ENCODE measurements around the gene TM4SF1.

Gene TM4SF1

GRCh38 chr3:149407898-149408297, 30.4 kb upstream of the TM4SF1 start:
- Histone ChIP-seq H4K5ac (ENCODE audit: low read length) (no peak overlapping the region), H3K4me1 (ENCODE audit: control insufficient read depth, low read depth, low read length) (no peaks in the 10 kb centered on the region), H3K27me3 (ENCODE audit: insufficient read depth, low read length, poor library complexity) (no peaks in the 10 kb centered on the region), H3K4me3 (ENCODE audit: low read length) (no peak overlapping the region), H3K23ac (ENCODE audit: low read length) (no peak overlapping the region), H3K18ac (ENCODE audit: low read length) (no peak overlapping the region), H3K9ac (ENCODE audit: low read length) (no peak overlapping the region), H3K56ac (ENCODE audit: low read length) (no peak overlapping the region), H3K36me3 (ENCODE audit: control insufficient read depth, insufficient read depth, low read length) (no peaks in the 10 kb centered on the region), H2BK15ac (replicated peaks; ENCODE audit: low read depth) (no peak overlapping the region), H4K8ac (ENCODE audit: low read depth, low read length) (no peak overlapping the region), H3K79me2 (ENCODE audit: control insufficient read depth, insufficient read depth, low read length) (no peaks in the 10 kb centered on the region), H2BK5ac (ENCODE audit: low read length) (no peak overlapping the region), H2BK120ac (ENCODE audit: low read depth, low read length) (no peak overlapping the region), H2AK5ac (ENCODE audit: low read length) (no peak overlapping the region), H3K27ac (ENCODE audit: low read depth, low read length) (no peak overlapping the region), H3K4ac (ENCODE audit: low read depth, low read length) (no peak overlapping the region), H3K79me1 (ENCODE audit: low read length) (no peaks in the 10 kb centered on the region), H3K4me2 (ENCODE audit: low read length) (no peak overlapping the region)
- no CpG with 5 or more reads among the region's 3 CpGs for WGBS (ENCODE audit: extremely low coverage, insufficient coverage, low lambda C conversion rate)
- no peak for DNase-seq

- Histone ChIP-seq H3K4ac (ENCODE audit: low read depth, low read length) (no peak overlapping the region), H3K4me2 (ENCODE audit: low read length) (no peak overlapping the region), H3K9ac (ENCODE audit: low read length) (no peak overlapping the region), H3K4me1 (ENCODE audit: control insufficient read depth, low read depth, low read length) (no peaks in the 10 kb centered on the region), H3K79me2 (ENCODE audit: control insufficient read depth, insufficient read depth, low read length) (no peaks in the 10 kb centered on the region), H3K56ac (ENCODE audit: low read length) (no peak overlapping the region), H2BK15ac (replicated peaks; ENCODE audit: low read depth) (no peak overlapping the region), H3K27ac (ENCODE audit: low read depth, low read length) (no peak overlapping the region), H4K5ac (ENCODE audit: low read length) (no peak overlapping the region), H2BK120ac (ENCODE audit: low read depth, low read length) (no peak overlapping the region), H3K4me3 (ENCODE audit: low read length) (no peak overlapping the region), H2BK5ac (ENCODE audit: low read length) (no peak overlapping the region), H3K79me1 (ENCODE audit: low read length) (no peaks in the 10 kb centered on the region), H3K36me3 (ENCODE audit: control insufficient read depth, insufficient read depth, low read length) (no peaks in the 10 kb centered on the region), H3K18ac (ENCODE audit: low read length) (no peak overlapping the region), H3K23ac (ENCODE audit: low read length) (no peak overlapping the region), H2AK5ac (ENCODE audit: low read length) (no peak overlapping the region), H3K27me3 (ENCODE audit: insufficient read depth, low read length, poor library complexity) (no peaks in the 10 kb centered on the region), H4K8ac (ENCODE audit: low read depth, low read length) (no peak overlapping the region)
- no peak for DNase-seq
- WGBS (ENCODE audit: extremely low coverage, insufficient coverage, low lambda C conversion rate): no CpG with 5 or more reads among the region's 2 CpGs
These were observed 28.8 kb upstream of the TM4SF1 start for GRCh38 chr3:149406244-149406752.

- no peak overlapping the region for H4K5ac ChIP-seq (ENCODE audit: low read length)
- no peak overlapping the region for H3K23ac ChIP-seq (ENCODE audit: low read length)
- no peak overlapping the region for H3K27ac ChIP-seq (ENCODE audit: low read depth, low read length)
- no peak overlapping the region for H3K9ac ChIP-seq (ENCODE audit: low read length)
- no peak overlapping the region for H3K18ac ChIP-seq (ENCODE audit: low read length)
- no peak overlapping the region for H4K8ac ChIP-seq (ENCODE audit: low read depth, low read length)
- no peak overlapping the region for H3K4me2 ChIP-seq (ENCODE audit: low read length)
- H3K27me3 ChIP-seq (ENCODE audit: insufficient read depth, low read length, poor library complexity): no peaks in the 10 kb centered on the region
- no CpG with 5 or more reads among the region's 2 CpGs for WGBS (ENCODE audit: extremely low coverage, insufficient coverage, low lambda C conversion rate)
- no peaks in the 10 kb centered on the region for H3K4me1 ChIP-seq (ENCODE audit: control insufficient read depth, low read depth, low read length)
- H3K4me3 ChIP-seq (ENCODE audit: low read length): no peak overlapping the region
- no peak overlapping the region for H2BK15ac ChIP-seq (replicated peaks; ENCODE audit: low read depth)
- no peak overlapping the region for H3K4ac ChIP-seq (ENCODE audit: low read depth, low read length)
- no peaks in the 10 kb centered on the region for H3K79me1 ChIP-seq (ENCODE audit: low read length)
- DNase-seq: no peak
- H2BK120ac ChIP-seq (ENCODE audit: low read depth, low read length): no peak overlapping the region
- H3K79me2 ChIP-seq (ENCODE audit: control insufficient read depth, insufficient read depth, low read length): no peaks in the 10 kb centered on the region
- H2BK5ac ChIP-seq (ENCODE audit: low read length): no peak overlapping the region
- H3K56ac ChIP-seq (ENCODE audit: low read length): no peak overlapping the region
- no peaks in the 10 kb centered on the region for H3K36me3 ChIP-seq (ENCODE audit: control insufficient read depth, insufficient read depth, low read length)
- H2AK5ac ChIP-seq (ENCODE audit: low read length): no peak overlapping the region
These were observed 26.0 kb upstream of the TM4SF1 start for GRCh38 chr3:149403443-149403842.

GRCh38 chr3:149402481-149402880, 25.0 kb upstream of the TM4SF1 start:
- no peak overlapping the region for H3K23ac ChIP-seq (ENCODE audit: low read length)
- H2BK120ac ChIP-seq (ENCODE audit: low read depth, low read length): no peak overlapping the region
- H3K79me1 ChIP-seq (ENCODE audit: low read length): no peaks in the 10 kb centered on the region
- no peaks in the 10 kb centered on the region for H3K36me3 ChIP-seq (ENCODE audit: control insufficient read depth, insufficient read depth, low read length)
- no peak for DNase-seq
- no peak overlapping the region for H3K4me3 ChIP-seq (ENCODE audit: low read length)
- H3K27me3 ChIP-seq (ENCODE audit: insufficient read depth, low read length, poor library complexity): no peaks in the 10 kb centered on the region
- H3K4me1 ChIP-seq (ENCODE audit: control insufficient read depth, low read depth, low read length): no peaks in the 10 kb centered on the region
- H4K8ac ChIP-seq (ENCODE audit: low read depth, low read length): no peak overlapping the region
- H3K18ac ChIP-seq (ENCODE audit: low read length): no peak overlapping the region
- no peak overlapping the region for H2BK15ac ChIP-seq (replicated peaks; ENCODE audit: low read depth)
- no peak overlapping the region for H3K56ac ChIP-seq (ENCODE audit: low read length)
- no peak overlapping the region for H3K4me2 ChIP-seq (ENCODE audit: low read length)
- H3K27ac ChIP-seq (ENCODE audit: low read depth, low read length): no peak overlapping the region
- H3K4ac ChIP-seq (ENCODE audit: low read depth, low read length): no peak overlapping the region
- no CpG with 5 or more reads among the region's 3 CpGs for WGBS (ENCODE audit: extremely low coverage, insufficient coverage, low lambda C conversion rate)
- H3K79me2 ChIP-seq (ENCODE audit: control insufficient read depth, insufficient read depth, low read length): no peaks in the 10 kb centered on the region
- no peak overlapping the region for H4K5ac ChIP-seq (ENCODE audit: low read length)
- H2AK5ac ChIP-seq (ENCODE audit: low read length): no peak overlapping the region
- H2BK5ac ChIP-seq (ENCODE audit: low read length): no peak overlapping the region
- H3K9ac ChIP-seq (ENCODE audit: low read length): no peak overlapping the region

GRCh38 chr3:149401926-149402310, 24.5 kb upstream of the TM4SF1 start:
- Histone ChIP-seq H3K36me3 (ENCODE audit: control insufficient read depth, insufficient read depth, low read length) (no peaks in the 10 kb centered on the region), H3K4me2 (ENCODE audit: low read length) (no peak overlapping the region), H2BK120ac (ENCODE audit: low read depth, low read length) (no peak overlapping the region), H4K5ac (ENCODE audit: low read length) (no peak overlapping the region), H2AK5ac (ENCODE audit: low read length) (no peak overlapping the region), H3K79me2 (ENCODE audit: control insufficient read depth, insufficient read depth, low read length) (no peaks in the 10 kb centered on the region), H3K4me1 (ENCODE audit: control insufficient read depth, low read depth, low read length) (no peaks in the 10 kb centered on the region), H2BK5ac (ENCODE audit: low read length) (no peak overlapping the region), H3K18ac (ENCODE audit: low read length) (no peak overlapping the region), H3K9ac (ENCODE audit: low read length) (no peak overlapping the region), H2BK15ac (replicated peaks; ENCODE audit: low read depth) (no peak overlapping the region), H3K56ac (ENCODE audit: low read length) (no peak overlapping the region), H3K23ac (ENCODE audit: low read length) (no peak overlapping the region), H3K4me3 (ENCODE audit: low read length) (no peak overlapping the region), H3K79me1 (ENCODE audit: low read length) (no peaks in the 10 kb centered on the region), H3K4ac (ENCODE audit: low read depth, low read length) (no peak overlapping the region), H4K8ac (ENCODE audit: low read depth, low read length) (no peak overlapping the region), H3K27me3 (ENCODE audit: insufficient read depth, low read length, poor library complexity) (no peaks in the 10 kb centered on the region), H3K27ac (ENCODE audit: low read depth, low read length) (no peak overlapping the region)
- no peak for DNase-seq
- WGBS (ENCODE audit: extremely low coverage, insufficient coverage, low lambda C conversion rate): no CpG with 5 or more reads among the region's 2 CpGs

GRCh38 chr3:149401212-149401925, 23.9 kb upstream of the TM4SF1 start:
- no peak overlapping the region for H3K4ac ChIP-seq (ENCODE audit: low read depth, low read length)
- no peak overlapping the region for H2BK5ac ChIP-seq (ENCODE audit: low read length)
- no peak overlapping the region for H3K9ac ChIP-seq (ENCODE audit: low read length)
- no peaks in the 10 kb centered on the region for H3K4me1 ChIP-seq (ENCODE audit: control insufficient read depth, low read depth, low read length)
- no peak overlapping the region for H3K18ac ChIP-seq (ENCODE audit: low read length)
- no peaks in the 10 kb centered on the region for H3K27me3 ChIP-seq (ENCODE audit: insufficient read depth, low read length, poor library complexity)
- DNase-seq: no peak
- no peak overlapping the region for H2AK5ac ChIP-seq (ENCODE audit: low read length)
- H3K56ac ChIP-seq (ENCODE audit: low read length): no peak overlapping the region
- no peak overlapping the region for H4K5ac ChIP-seq (ENCODE audit: low read length)
- no peak overlapping the region for H2BK120ac ChIP-seq (ENCODE audit: low read depth, low read length)
- no peak overlapping the region for H3K4me3 ChIP-seq (ENCODE audit: low read length)
- H2BK15ac ChIP-seq (replicated peaks; ENCODE audit: low read depth): no peak overlapping the region
- H3K27ac ChIP-seq (ENCODE audit: low read depth, low read length): no peak overlapping the region
- no peaks in the 10 kb centered on the region for H3K79me2 ChIP-seq (ENCODE audit: control insufficient read depth, insufficient read depth, low read length)
- H3K23ac ChIP-seq (ENCODE audit: low read length): no peak overlapping the region
- H3K79me1 ChIP-seq (ENCODE audit: low read length): no peaks in the 10 kb centered on the region
- H4K8ac ChIP-seq (ENCODE audit: low read depth, low read length): no peak overlapping the region
- no CpG with 5 or more reads among the region's 3 CpGs for WGBS (ENCODE audit: extremely low coverage, insufficient coverage, low lambda C conversion rate)
- no peaks in the 10 kb centered on the region for H3K36me3 ChIP-seq (ENCODE audit: control insufficient read depth, insufficient read depth, low read length)
- no peak overlapping the region for H3K4me2 ChIP-seq (ENCODE audit: low read length)
